H9 (cell line): ENCODE measurements around the gene LRMDA. TPM values are rescaled to one million over a fixed set of nuclear protein-coding genes. Genes with fewer than 3 reads are reported as not detected.

Source experiments
- DNase-seq: peaks from one replicate; pipeline ENCODE4 v3.0.0-alpha.2; 2017
- H2AFZ ChIP-seq: one replicate; pipeline ENCODE4 v1.6.1; 2013; ENCODE audit warnings: mild to moderate bottlenecking, low read length, control low read depth, moderate library complexity
- H2AK5ac ChIP-seq: 2 replicates; pipeline ENCODE4 v1.6.1; 2013; ENCODE audit warnings: low read length, control low read depth, mixed read lengths; ENCODE audit not compliant: insufficient read length
- H2BK120ac ChIP-seq: one replicate; pipeline ENCODE4 v1.6.1; 2013; ENCODE audit warnings: low read depth, mild to moderate bottlenecking, low read length, control low read depth, inconsistent platforms; ENCODE audit not compliant: poor library complexity, severe bottlenecking
- H2BK12ac ChIP-seq: 2 replicates; pipeline ENCODE4 v1.6.1; 2013; ENCODE audit warnings: low read length, control low read depth, mixed read lengths, low read depth; ENCODE audit not compliant: insufficient read length
- H2BK15ac ChIP-seq: 2 replicates; pipeline ENCODE4 v1.6.1; 2013; ENCODE audit warnings: low read depth, low read length, control low read depth
- H2BK20ac ChIP-seq: one replicate; pipeline ENCODE4 v1.6.1; 2013; ENCODE audit warnings: low read depth, mild to moderate bottlenecking, low read length, control low read depth, inconsistent platforms; ENCODE audit not compliant: poor library complexity, severe bottlenecking
- H2BK5ac ChIP-seq: 2 replicates; pipeline ENCODE4 v1.6.1; 2013; ENCODE audit warnings: low read length, control low read depth, mixed read lengths; ENCODE audit not compliant: insufficient read length
- H3K14ac ChIP-seq: 2 replicates; pipeline ENCODE4 v1.6.1; 2013; ENCODE audit warnings: low read length, control low read depth; ENCODE audit not compliant: insufficient read depth
- H3K18ac ChIP-seq: 2 replicates; pipeline ENCODE4 v1.6.1; 2013; ENCODE audit warnings: low read depth, mild to moderate bottlenecking, mixed read lengths, low read length, control low read depth; ENCODE audit not compliant: insufficient read length
- H3K23ac ChIP-seq: 2 replicates; pipeline ENCODE4 v1.6.1; 2013; ENCODE audit warnings: low read length, control low read depth, mixed read lengths, low read depth; ENCODE audit not compliant: insufficient read length
- H3K23me2 ChIP-seq: 2 replicates; pipeline ENCODE4 v1.6.1; 2013; ENCODE audit warnings: low read depth, mild to moderate bottlenecking, mixed read lengths, low read length, control low read depth; ENCODE audit not compliant: insufficient read length, poor library complexity, severe bottlenecking
- H3K27ac ChIP-seq: 2 replicates; pipeline ENCODE4 v1.5.1; 2013; ENCODE audit warnings: low read length, control low read depth, mixed read lengths, low read depth; ENCODE audit not compliant: insufficient read length
- H3K27me3 ChIP-seq: 2 replicates; pipeline ENCODE4 v1.6.1; 2013; ENCODE audit warnings: low read length, control low read depth, inconsistent platforms; ENCODE audit not compliant: insufficient read depth
- H3K4ac ChIP-seq: 2 replicates; pipeline ENCODE4 v1.6.1; 2013; ENCODE audit warnings: low read depth, mild to moderate bottlenecking, control low read depth, inconsistent platforms, low read length, moderate library complexity
- H3K4me1 ChIP-seq: 2 replicates; pipeline ENCODE4 v1.6.1; 2013; ENCODE audit warnings: low read length, control low read depth, inconsistent platforms; ENCODE audit not compliant: insufficient read depth
- H3K4me2 ChIP-seq: 2 replicates; pipeline ENCODE4 v1.6.1; 2013; ENCODE audit warnings: low read length, control low read depth, mixed read lengths; ENCODE audit not compliant: insufficient read length, insufficient read depth
- H3K56ac ChIP-seq: 2 replicates; pipeline ENCODE4 v1.6.1; 2013; ENCODE audit warnings: low read depth, mild to moderate bottlenecking, mixed read lengths, low read length, control low read depth; ENCODE audit not compliant: insufficient read length
- H3K79me1 ChIP-seq: 2 replicates; pipeline ENCODE4 v1.6.1; 2013; ENCODE audit warnings: low read depth, mild to moderate bottlenecking, moderate library complexity, low read length, control low read depth, inconsistent platforms; ENCODE audit not compliant: insufficient read depth, poor library complexity, severe bottlenecking
- H3K79me2 ChIP-seq: 2 replicates; pipeline ENCODE4 v1.6.1; 2013; ENCODE audit warnings: low read length, control low read depth, inconsistent platforms; ENCODE audit not compliant: insufficient read depth
- H3K9ac ChIP-seq: 2 replicates; pipeline ENCODE4 v1.6.1; 2013; ENCODE audit warnings: low read length, control low read depth, mixed read lengths; ENCODE audit not compliant: insufficient read length; ENCODE audit errors: extremely low read depth
- H3K9me3 ChIP-seq: one replicate; pipeline ENCODE4 v1.6.1; 2013; ENCODE audit warnings: low read depth, low read length, inconsistent platforms; ENCODE audit not compliant: control insufficient read depth
- H3T11ph ChIP-seq: one replicate; pipeline ENCODE4 v1.6.1; 2013; ENCODE audit warnings: mild to moderate bottlenecking, low read length, control low read depth, inconsistent platforms
- H4K20me1 ChIP-seq: one replicate; pipeline ENCODE4 v1.6.1; 2013; ENCODE audit not compliant: control insufficient read depth, insufficient read length, insufficient read depth
- H4K5ac ChIP-seq: 2 replicates; pipeline ENCODE4 v1.6.1; 2013; ENCODE audit warnings: low read depth, mild to moderate bottlenecking, mixed read lengths, low read length, control low read depth; ENCODE audit not compliant: insufficient read length
- H4K8ac ChIP-seq: replicated peaks from 2 replicates; pipeline ENCODE4 v1.6.1; 2013; ENCODE audit warnings: low read length, control low read depth, mixed read lengths, low read depth; ENCODE audit not compliant: insufficient read length
- H4K91ac ChIP-seq: 2 replicates; pipeline ENCODE4 v1.6.1; 2013; ENCODE audit warnings: low read depth, mild to moderate bottlenecking, moderate library complexity, mixed read lengths, low read length, control low read depth; ENCODE audit not compliant: insufficient read length
- H3K27ac Mint-ChIP-seq, 3 experiments: 2 replicates in 2 of 3; 3 replicates in 1 of 3; pipeline ENCODE4 v1.8.0; 2020 to 2021; ENCODE audit warnings: mixed read lengths in 3 of 3, mild to moderate bottlenecking in 1 of 3, moderate library complexity in 1 of 3
- H3K27me3 Mint-ChIP-seq: 2 replicates; pipeline ENCODE4 v1.8.0; 2021; ENCODE audit warnings: low read depth, mild to moderate bottlenecking, moderate library complexity, mixed read lengths
- H3K36me3 Mint-ChIP-seq, 3 experiments: 2 replicates in 2 of 3; 3 replicates in 1 of 3; pipeline ENCODE4 v1.8.0; 2020 to 2021; ENCODE audit warnings: low read depth in 3 of 3, mixed read lengths in 3 of 3; ENCODE audit not compliant: insufficient read depth in 1 of 3
- H3K4me1 Mint-ChIP-seq, 2 experiments: 2 replicates each; pipeline ENCODE4 v1.8.0; 2020; ENCODE audit warnings: mixed read lengths in 2 of 2
- H3K4me3 Mint-ChIP-seq, 2 experiments: 2 replicates in 1 of 2; 3 replicates in 1 of 2; pipeline ENCODE4 v1.8.0; 2020 to 2021; ENCODE audit warnings: mild to moderate bottlenecking in 2 of 2, mixed read lengths in 2 of 2, moderate library complexity in 1 of 2
- H3K9me3 Mint-ChIP-seq, 2 experiments: 2 replicates in 1 of 2; 3 replicates in 1 of 2; pipeline ENCODE4 v1.8.0; 2020; ENCODE audit warnings: mild to moderate bottlenecking in 2 of 2, mixed read lengths in 2 of 2, moderate library complexity in 1 of 2
- WGBS: extraction: QIAGEN DNeasy Blood & Tissue Kit; methylation state at CpG from one replicate; pipeline ENCODE4 v1.1.7; 2013; ENCODE audit warnings: missing lambda C conversion rate, low lambda C conversion rate, mixed read lengths; ENCODE audit not compliant: insufficient read length; ENCODE audit errors: extremely low coverage; 5-methylcytosine and 5-hydroxymethylcytosine counted together
- total RNA-seq: library from RNA; stranded (reverse); gene quantifications from 2 replicates; pipeline ENCODE4 v1.2.1, GENCODE V29; 2021
- TF ChIP-seq, protein P1 (sequence below): fragments of 200-600 bp; sonication (generic); conservative IDR thresholded peaks from 3 replicates; pipeline ENCODE4 v1.8.0; 2021; ENCODE audit warnings: antibody characterized with exemption, mild to moderate bottlenecking

Gene LRMDA
- total RNA-seq, 1 experiment from 2014 or later = 1.8 TPM

DNA sequence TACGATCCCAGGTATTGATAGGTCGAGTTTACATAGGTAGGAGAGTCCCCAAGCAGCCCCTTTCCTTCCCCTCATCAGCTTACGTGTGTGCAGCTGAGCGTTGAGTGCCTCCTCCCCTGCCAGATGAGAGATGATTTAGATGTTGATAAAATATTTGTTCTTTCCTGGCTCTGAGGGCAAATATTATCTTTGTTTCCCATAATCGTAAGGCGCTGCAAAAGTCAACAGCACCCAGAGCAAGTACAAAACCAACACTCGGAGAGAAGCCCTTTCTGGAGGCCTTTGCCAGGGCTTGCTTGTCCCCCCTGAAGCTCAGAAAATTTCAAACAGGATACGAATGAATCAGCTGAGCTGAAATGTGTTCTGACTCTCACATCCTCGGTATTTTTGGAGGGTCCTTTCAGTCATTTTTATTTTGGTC is 683.2 kb downstream of the LRMDA start:
- H3K4me3 Mint-ChIP-seq = no peak overlapping the region
- H2BK120ac ChIP-seq = no peak overlapping the region
- H2BK5ac ChIP-seq = no peak overlapping the region
- DNase-seq = no peak
- H4K91ac ChIP-seq = no peak overlapping the region
- H3K14ac ChIP-seq = no peak overlapping the region
- H3K4me2 ChIP-seq = no peak overlapping the region
- H3K23me2 ChIP-seq = no peaks in the 10 kb centered on the region
- H3K27me3 Mint-ChIP-seq = peaks cover 21% of the 10 kb centered on the region
- no peak overlapping the region for H2BK20ac ChIP-seq
- H3K56ac ChIP-seq = no peak overlapping the region
- no peak overlapping the region for H3K27ac ChIP-seq
- H2BK15ac ChIP-seq = no peak overlapping the region
- H2BK12ac ChIP-seq = no peak overlapping the region
- H3K27me3 ChIP-seq = no peaks in the 10 kb centered on the region; the same call in 1 of the 2 replicates
- peaks cover 10 to 25% of the 10 kb centered on the region in 2 experiments for H3K4me1 Mint-ChIP-seq
- H4K8ac ChIP-seq = no peak overlapping the region
- TF ChIP-seq, protein P1, sequence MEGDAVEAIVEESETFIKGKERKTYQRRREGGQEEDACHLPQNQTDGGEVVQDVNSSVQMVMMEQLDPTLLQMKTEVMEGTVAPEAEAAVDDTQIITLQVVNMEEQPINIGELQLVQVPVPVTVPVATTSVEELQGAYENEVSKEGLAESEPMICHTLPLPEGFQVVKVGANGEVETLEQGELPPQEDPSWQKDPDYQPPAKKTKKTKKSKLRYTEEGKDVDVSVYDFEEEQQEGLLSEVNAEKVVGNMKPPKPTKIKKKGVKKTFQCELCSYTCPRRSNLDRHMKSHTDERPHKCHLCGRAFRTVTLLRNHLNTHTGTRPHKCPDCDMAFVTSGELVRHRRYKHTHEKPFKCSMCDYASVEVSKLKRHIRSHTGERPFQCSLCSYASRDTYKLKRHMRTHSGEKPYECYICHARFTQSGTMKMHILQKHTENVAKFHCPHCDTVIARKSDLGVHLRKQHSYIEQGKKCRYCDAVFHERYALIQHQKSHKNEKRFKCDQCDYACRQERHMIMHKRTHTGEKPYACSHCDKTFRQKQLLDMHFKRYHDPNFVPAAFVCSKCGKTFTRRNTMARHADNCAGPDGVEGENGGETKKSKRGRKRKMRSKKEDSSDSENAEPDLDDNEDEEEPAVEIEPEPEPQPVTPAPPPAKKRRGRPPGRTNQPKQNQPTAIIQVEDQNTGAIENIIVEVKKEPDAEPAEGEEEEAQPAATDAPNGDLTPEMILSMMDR = no peak
- no peaks in the 10 kb centered on the region for H3K4me1 ChIP-seq
- H3K9me3 ChIP-seq = no peaks in the 10 kb centered on the region
- H3K79me1 ChIP-seq = no peaks in the 10 kb centered on the region
- no peak overlapping the region for H2AK5ac ChIP-seq
- H3K23ac ChIP-seq = no peak overlapping the region
- H3K79me2 ChIP-seq = no peaks in the 10 kb centered on the region
- H3K36me3 Mint-ChIP-seq = no peaks in the 10 kb centered on the region; a peak in 1 of 7 replicates
- H3T11ph ChIP-seq = no peak overlapping the region
- no peak overlapping the region for H2AFZ ChIP-seq
- H3K9me3 Mint-ChIP-seq = no peaks in the 10 kb centered on the region
- H3K27ac Mint-ChIP-seq = no peak overlapping the region
- no peak overlapping the region for H3K18ac ChIP-seq
- no peak overlapping the region for H3K4ac ChIP-seq
- WGBS = no CpG with 5 or more reads among the region's 9 CpGs
- H4K5ac ChIP-seq = no peak overlapping the region
- no peaks in the 10 kb centered on the region for H4K20me1 ChIP-seq
- H3K9ac ChIP-seq = no peak overlapping the region
